Suprapubic skin (tissue), 3 donors: ENCODE measurements around the gene SORCS2.

Source experiments
- POLR2AphosphoS5 ChIP-seq, 3 donors: sonication (generic); formaldehyde crosslinking; IDR thresholded peaks; one replicate each; pipeline ENCODE4 v1.6.1; 2017; ENCODE audit warnings: antibody characterized with exemption in 3 of 3
- TF ChIP-seq, protein P1 (sequence below), 2 donors: fragments of 200-600 bp in 1 of 2; fragments of 450-650 bp in 1 of 2; sonication (generic) in 1 of 2; IDR thresholded peaks; one replicate each; pipeline ENCODE4 v1.5.1; 2016 to 2019; ENCODE audit warnings: antibody characterized with exemption in 2 of 2, mild to moderate bottlenecking in 1 of 2, moderate library complexity in 1 of 2

GRCh38 chr4:7782783-7783182, 590.4 kb downstream of the SORCS2 start:
- no peak for TF ChIP-seq POLR2AphosphoS5 (IDR thresholded peaks at IDR 0.05)
- TF ChIP-seq, protein P1, sequence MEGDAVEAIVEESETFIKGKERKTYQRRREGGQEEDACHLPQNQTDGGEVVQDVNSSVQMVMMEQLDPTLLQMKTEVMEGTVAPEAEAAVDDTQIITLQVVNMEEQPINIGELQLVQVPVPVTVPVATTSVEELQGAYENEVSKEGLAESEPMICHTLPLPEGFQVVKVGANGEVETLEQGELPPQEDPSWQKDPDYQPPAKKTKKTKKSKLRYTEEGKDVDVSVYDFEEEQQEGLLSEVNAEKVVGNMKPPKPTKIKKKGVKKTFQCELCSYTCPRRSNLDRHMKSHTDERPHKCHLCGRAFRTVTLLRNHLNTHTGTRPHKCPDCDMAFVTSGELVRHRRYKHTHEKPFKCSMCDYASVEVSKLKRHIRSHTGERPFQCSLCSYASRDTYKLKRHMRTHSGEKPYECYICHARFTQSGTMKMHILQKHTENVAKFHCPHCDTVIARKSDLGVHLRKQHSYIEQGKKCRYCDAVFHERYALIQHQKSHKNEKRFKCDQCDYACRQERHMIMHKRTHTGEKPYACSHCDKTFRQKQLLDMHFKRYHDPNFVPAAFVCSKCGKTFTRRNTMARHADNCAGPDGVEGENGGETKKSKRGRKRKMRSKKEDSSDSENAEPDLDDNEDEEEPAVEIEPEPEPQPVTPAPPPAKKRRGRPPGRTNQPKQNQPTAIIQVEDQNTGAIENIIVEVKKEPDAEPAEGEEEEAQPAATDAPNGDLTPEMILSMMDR (IDR thresholded peaks at IDR 0.05) = no peak
